Measurements from ENCODE around the gene PEG3.

The PEG3 gene

GRCh38 chr19:56840451-56841192 is at the start of gene PEG3, which contains the start of gene ZIM2:
TSS of gene PEG3 (minus strand) at chr19:56840726. CDS start at chr19:56824655, 16,071 bp downstream.
TSS of gene ZIM2 (minus strand) at chr19:56840726. CDS start at chr19:56824277, 16,449 bp downstream.
- no peak for TF ChIP-seq ARNT (IDR thresholded peaks at IDR 0.05)
- no peak for TF ChIP-seq ZNF384 (IDR thresholded peaks at IDR 0.05)
- no peak for TF ChIP-seq BHLHE40 (IDR thresholded peaks at IDR 0.05; ENCODE audit: borderline replicate concordance)
- TF ChIP-seq LEF1 (IDR thresholded peaks at IDR 0.05; ENCODE audit: borderline replicate concordance): no peak
- no peak for TF ChIP-seq PKNOX1 (IDR thresholded peaks at IDR 0.05)
- TF ChIP-seq ELF4 (IDR thresholded peaks at IDR 0.05): no peak
- no peak for TF ChIP-seq HDGF (IDR thresholded peaks at IDR 0.05; ENCODE audit: borderline replicate concordance)
- no peak for DNase-seq (ENCODE audit: extremely low spot score)
- ChIA-PET CTCF (no interaction called here), POLR2A (no interaction called here)

- CTCF ChIA-PET: no interaction called here
- POLR2A ChIA-PET: no interaction called here
Measured at GRCh38 chr19:56885173-56885985, 44.9 kb upstream of the PEG3 start.

GRCh38 chr19:56884441-56884840 is 43.9 kb upstream of the PEG3 start:
- no peak for DNase-seq (ENCODE audit: extremely low spot score)
- no peak for TF ChIP-seq ARNT (IDR thresholded peaks at IDR 0.05)
- no peak for TF ChIP-seq HDGF (IDR thresholded peaks at IDR 0.05; ENCODE audit: borderline replicate concordance)
- no peak for TF ChIP-seq FOXM1 (IDR thresholded peaks at IDR 0.05; ENCODE audit: borderline replicate concordance)
- no peak for TF ChIP-seq FOXK2 (IDR thresholded peaks at IDR 0.05)
- TF ChIP-seq NFRKB (IDR thresholded peaks at IDR 0.05): no peak
- no peak for TF ChIP-seq SP1 (IDR thresholded peaks at IDR 0.05)
- no peak for TF ChIP-seq FOXA1 (IDR thresholded peaks at IDR 0.05)
- no peak for TF ChIP-seq L3MBTL2 (conservative IDR thresholded peaks at IDR 0.05)
- no peak for TF ChIP-seq CTBP1 (IDR thresholded peaks at IDR 0.05; ENCODE audit: borderline replicate concordance)
- TF ChIP-seq BHLHE40 (IDR thresholded peaks at IDR 0.05; ENCODE audit: borderline replicate concordance): no peak
- no peak for TF ChIP-seq LEF1 (IDR thresholded peaks at IDR 0.05; ENCODE audit: borderline replicate concordance)
- TF ChIP-seq SUZ12 (IDR thresholded peaks at IDR 0.05): no peak
- TF ChIP-seq ELF4 (IDR thresholded peaks at IDR 0.05): no peak
- ChIA-PET POLR2A (no interaction called here), CTCF (no interaction called here)

More at GRCh38 chr19:56885173-56885985, 44.9 kb upstream of the PEG3 start:
- TF ChIP-seq NFRKB (IDR thresholded peaks at IDR 0.05) (no peak), ZNF384 (IDR thresholded peaks at IDR 0.05) (no peak), FOXA1 (IDR thresholded peaks at IDR 0.05) (no peak), FOXK2 (IDR thresholded peaks at IDR 0.05) (no peak), HDGF (IDR thresholded peaks at IDR 0.05; ENCODE audit: borderline replicate concordance) (no peak), PKNOX1 (IDR thresholded peaks at IDR 0.05) (no peak), CTBP1 (IDR thresholded peaks at IDR 0.05; ENCODE audit: borderline replicate concordance) (no peak), BHLHE40 (IDR thresholded peaks at IDR 0.05; ENCODE audit: borderline replicate concordance) (no peak), SUZ12 (IDR thresholded peaks at IDR 0.05) (no peak), FOXM1 (IDR thresholded peaks at IDR 0.05; ENCODE audit: borderline replicate concordance) (no peak), SP1 (IDR thresholded peaks at IDR 0.05) (no peak), L3MBTL2 (conservative IDR thresholded peaks at IDR 0.05) (no peak), LEF1 (IDR thresholded peaks at IDR 0.05; ENCODE audit: borderline replicate concordance) (no peak), TARDBP (IDR thresholded peaks at IDR 0.05) (no peak), ARNT (IDR thresholded peaks at IDR 0.05) (no peak), ELF4 (IDR thresholded peaks at IDR 0.05) (no peak)
- DNase-seq (ENCODE audit: extremely low spot score): no peak

- DNase-seq (ENCODE audit: extremely low spot score): no peak
- TF ChIP-seq SP1 (IDR thresholded peaks at IDR 0.05) (no peak), BHLHE40 (IDR thresholded peaks at IDR 0.05; ENCODE audit: borderline replicate concordance) (no peak), FOXA1 (IDR thresholded peaks at IDR 0.05) (no peak), NFRKB (IDR thresholded peaks at IDR 0.05) (no peak), ELF4 (IDR thresholded peaks at IDR 0.05) (no peak), ZNF384 (IDR thresholded peaks at IDR 0.05) (no peak), HDGF (IDR thresholded peaks at IDR 0.05; ENCODE audit: borderline replicate concordance) (no peak), L3MBTL2 (conservative IDR thresholded peaks at IDR 0.05) (no peak), SUZ12 (IDR thresholded peaks at IDR 0.05) (no peak), FOXM1 (IDR thresholded peaks at IDR 0.05; ENCODE audit: borderline replicate concordance) (no peak), ARNT (IDR thresholded peaks at IDR 0.05) (no peak), LEF1 (IDR thresholded peaks at IDR 0.05; ENCODE audit: borderline replicate concordance) (no peak), FOXK2 (IDR thresholded peaks at IDR 0.05) (no peak), TARDBP (IDR thresholded peaks at IDR 0.05) (no peak), CTBP1 (IDR thresholded peaks at IDR 0.05; ENCODE audit: borderline replicate concordance) (no peak), PKNOX1 (IDR thresholded peaks at IDR 0.05) (no peak)
- POLR2A ChIA-PET: no interaction called here
- CTCF ChIA-PET: no interaction called here
Measured at GRCh38 chr19:56880592-56881190, 40.2 kb upstream of the PEG3 start.

- DNase-seq (ENCODE audit: extremely low spot score): no peak
- CTCF ChIA-PET: no interaction called here
- no peak for TF ChIP-seq CTBP1 (IDR thresholded peaks at IDR 0.05; ENCODE audit: borderline replicate concordance)
- TF ChIP-seq L3MBTL2 (conservative IDR thresholded peaks at IDR 0.05): no peak
- no peak for TF ChIP-seq PKNOX1 (IDR thresholded peaks at IDR 0.05)
- TF ChIP-seq SP1 (IDR thresholded peaks at IDR 0.05): no peak
- no peak for TF ChIP-seq FOXM1 (IDR thresholded peaks at IDR 0.05; ENCODE audit: borderline replicate concordance)
- TF ChIP-seq TARDBP (IDR thresholded peaks at IDR 0.05): no peak
- no peak for TF ChIP-seq LEF1 (IDR thresholded peaks at IDR 0.05; ENCODE audit: borderline replicate concordance)
- TF ChIP-seq SUZ12 (IDR thresholded peaks at IDR 0.05): no peak
- POLR2A ChIA-PET: no interaction called here
Measured at GRCh38 chr19:56877069-56877715, 36.7 kb upstream of the PEG3 start.

Measured in HEK293T (cell line).